MM.1S (cell line): ENCODE data around the gene LRRC4C.

ENCODE experiments used
- CTCF ChIP-seq: fragments of 300-600 bp; sonication (generic); IDR thresholded peaks from 2 replicates; pipeline ENCODE4 v1.5.1; 2016; ENCODE audit warnings: antibody characterized with exemption, low read length, mixed read lengths
- EZH2 ChIP-seq: fragments of 300-600 bp; sonication (generic); optimal IDR thresholded peaks from 2 replicates; pipeline ENCODE3; 2017; ENCODE audit warnings: low read depth, mild to moderate bottlenecking, antibody characterized with exemption, low read length, mixed read lengths

DNA sequence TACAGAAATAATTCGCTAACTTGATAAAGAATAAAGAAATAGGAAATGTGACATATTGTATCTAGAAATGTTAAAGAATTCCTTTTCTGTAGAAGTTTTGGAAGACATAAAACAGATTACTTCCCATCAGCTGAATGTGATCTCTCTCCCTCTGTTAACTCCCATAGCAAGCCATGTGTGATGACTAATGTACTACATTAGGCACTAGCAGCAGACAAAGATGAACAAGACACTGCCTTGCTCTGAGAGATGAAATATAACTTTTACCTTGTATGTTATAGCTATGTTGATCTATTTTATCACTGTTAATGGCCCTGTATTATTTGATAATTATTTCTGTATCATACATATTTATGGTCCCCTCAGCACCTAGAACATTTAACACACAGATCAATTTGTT is 817.2 kb downstream of the LRRC4C start:
- no peak for TF ChIP-seq EZH2
- no peak for TF ChIP-seq CTCF
